GM23338 (cell line): Measurements from ENCODE around the gene MYBPC2. TPM values are rescaled to one million over a fixed set of nuclear protein-coding genes. Genes with fewer than 3 reads are reported as not detected.

ENCODE experiments used
- ATAC-seq: fragments of 200-7000 bp; cut with Tn5 transposase; 3 replicates; pipeline ENCODE4 v1.9.1; 2020
- DNase-seq: peaks from one replicate; pipeline ENCODE4 v3.0.0-alpha.2; 2015; ENCODE audit warnings: low spot score
- H2AFZ ChIP-seq: fragments of 200-600 bp; sonication (generic); 2 replicates; pipeline ENCODE4 v1.8.0; 2016; ENCODE audit warnings: antibody characterized with exemption, mild to moderate bottlenecking, moderate library complexity
- H3F3A ChIP-seq: fragments of 200-600 bp; sonication (generic); replicated peaks from 2 replicates; pipeline ENCODE4 v1.8.0; 2017; ENCODE audit warnings: antibody characterized with exemption, mixed run types, low read depth
- H3K27ac ChIP-seq: fragments of 200-600 bp; sonication (generic); 2 replicates; pipeline ENCODE4 v1.6.1; 2016; ENCODE audit warnings: low read depth
- H3K27me3 ChIP-seq: fragments of 200-600 bp; sonication (generic); 2 replicates; pipeline ENCODE4 v1.8.0; 2016; ENCODE audit warnings: mild to moderate bottlenecking, mixed run types, moderate library complexity; ENCODE audit not compliant: insufficient read depth
- H3K36me3 ChIP-seq: fragments of 200-600 bp; sonication (generic); 2 replicates; pipeline ENCODE4 v1.8.0; 2016; ENCODE audit warnings: mild to moderate bottlenecking; ENCODE audit not compliant: insufficient read depth
- H3K4me1 ChIP-seq: fragments of 200-600 bp; sonication (generic); 2 replicates; pipeline ENCODE4 v1.8.0; 2016; ENCODE audit warnings: mild to moderate bottlenecking, moderate library complexity; ENCODE audit not compliant: insufficient read depth
- H3K4me2 ChIP-seq: fragments of 200-600 bp; sonication (generic); 2 replicates; pipeline ENCODE4 v1.7.1; 2017; ENCODE audit warnings: mixed run types
- H3K4me3 ChIP-seq: fragments of 200-600 bp; sonication (generic); 2 replicates; pipeline ENCODE4 v1.6.1; 2016; ENCODE audit warnings: mixed run types
- H3K79me2 ChIP-seq: fragments of 200-600 bp; sonication (generic); replicated peaks from 2 replicates; pipeline ENCODE4 v1.8.0; 2017; ENCODE audit warnings: mild to moderate bottlenecking; ENCODE audit not compliant: insufficient read depth
- H3K9me2 ChIP-seq: fragments of 200-600 bp; sonication (generic); 2 replicates; pipeline ENCODE4 v1.8.0; 2017; ENCODE audit not compliant: insufficient read depth
- H4K20me1 ChIP-seq: fragments of 200-600 bp; sonication (generic); replicated peaks from 2 replicates; pipeline ENCODE4 v1.8.0; 2017; ENCODE audit warnings: mild to moderate bottlenecking; ENCODE audit not compliant: insufficient read depth
- H3K27ac Mint-ChIP-seq: 2 replicates; pipeline ENCODE4 v1.8.0; 2020; ENCODE audit warnings: inconsistent platforms, mild to moderate bottlenecking, moderate library complexity, mixed read lengths
- H3K27me3 Mint-ChIP-seq: 3 replicates; pipeline ENCODE4 v1.8.0; 2022; ENCODE audit warnings: low read depth, mild to moderate bottlenecking, moderate library complexity, mixed read lengths, inconsistent platforms; ENCODE audit not compliant: insufficient read depth, poor library complexity
- H3K36me3 Mint-ChIP-seq: 3 replicates; pipeline ENCODE4 v1.8.0; 2021; ENCODE audit warnings: low read depth, mild to moderate bottlenecking, inconsistent platforms, moderate library complexity, mixed read lengths
- H3K4me1 Mint-ChIP-seq: 3 replicates; pipeline ENCODE4 v1.8.0; 2020; ENCODE audit warnings: mild to moderate bottlenecking, inconsistent platforms, mixed read lengths
- H3K4me3 Mint-ChIP-seq: 3 replicates; pipeline ENCODE4 v1.8.0; 2021; ENCODE audit warnings: moderate library complexity, mild to moderate bottlenecking, inconsistent platforms, mixed read lengths
- H3K9me3 Mint-ChIP-seq: 3 replicates; pipeline ENCODE4 v1.8.0; 2020; ENCODE audit warnings: moderate library complexity, mild to moderate bottlenecking, inconsistent platforms, mixed read lengths
- CREB1 ChIP-seq: fragments of 250-450 bp; sonication (Bioruptor Pico); IDR thresholded peaks from 2 replicates; pipeline ENCODE4 v1.5.0; 2020; ENCODE audit warnings: low read depth, mild to moderate bottlenecking, moderate library complexity
- EZH2 ChIP-seq: fragments of 200-600 bp; sonication (generic); IDR thresholded peaks from one replicate; pipeline ENCODE4 v1.8.0; 2017; ENCODE audit warnings: antibody characterized with exemption, mild to moderate bottlenecking, low read depth; ENCODE audit not compliant: unreplicated experiment
- EZH2phosphoT487 ChIP-seq: fragments of 200-600 bp; sonication (generic); IDR thresholded peaks from one replicate; pipeline ENCODE4 v1.8.1; 2018; ENCODE audit warnings: antibody characterized with exemption; ENCODE audit not compliant: unreplicated experiment
- JUNB ChIP-seq: IDR thresholded peaks from one replicate; pipeline ENCODE4 v1.6.1; 2016; ENCODE audit warnings: antibody characterized with exemption; ENCODE audit not compliant: unreplicated experiment
- NANOG ChIP-seq: IDR thresholded peaks from 2 replicates; pipeline ENCODE4 v1.6.1; 2016; ENCODE audit warnings: antibody characterized with exemption, borderline replicate concordance
- POLR2AphosphoS5 ChIP-seq: IDR thresholded peaks from 2 replicates; pipeline ENCODE4 v1.6.1; 2016; ENCODE audit warnings: antibody characterized with exemption, low read depth
- STAT1 ChIP-seq: IDR thresholded peaks from one replicate; pipeline ENCODE4 v1.6.1; 2016; ENCODE audit warnings: antibody characterized with exemption; ENCODE audit not compliant: unreplicated experiment
- ZNF114 ChIP-seq: fragments of 250-450 bp; sonication (Bioruptor Pico); IDR thresholded peaks from 2 replicates; pipeline ENCODE4 v1.5.0; 2020; ENCODE audit warnings: mild to moderate bottlenecking, moderate library complexity
- ZNF331 ChIP-seq: fragments of 250-450 bp; sonication (Bioruptor Pico); IDR thresholded peaks from 2 replicates; pipeline ENCODE4 v1.5.0; 2020; ENCODE audit warnings: low read depth, mild to moderate bottlenecking, moderate library complexity
- polyA plus RNA-seq: library from polyadenylated mRNA; unstranded; fragments of >200 nt; fragmentation: Nextera tagmentation; extraction: Ambion mirVana; gene quantifications from 2 replicates; pipeline ENCODE4 v1.2.1, GENCODE V29; 2016
- total RNA-seq: library from RNA; depleted of rRNA; stranded (reverse); fragments of >200 nt; shearing (Covaris generic); gene quantifications from 2 replicates; pipeline ENCODE4 v1.2.3, GENCODE V29; 2014
- TF ChIP-seq, protein P1 (sequence below): IDR thresholded peaks from one replicate; pipeline ENCODE4 v1.6.1; 2018; ENCODE audit warnings: antibody characterized with exemption; ENCODE audit not compliant: unreplicated experiment
- TF ChIP-seq, protein P2 (sequence below): fragments of 250-450 bp; sonication (Bioruptor Pico); IDR thresholded peaks from 2 replicates; pipeline ENCODE4 v1.5.0; 2020; ENCODE audit warnings: mild to moderate bottlenecking, moderate library complexity
- TF ChIP-seq, protein P3 (sequence below), 2 experiments: fragments of 200-600 bp in 1 of 2; sonication (generic) in 1 of 2; conservative IDR thresholded peaks; 2 replicates each; pipeline versions ENCODE4 v1.5.1 to v1.6.1; 2016 to 2017; ENCODE audit warnings: antibody characterized with exemption in 2 of 2, low read depth in 2 of 2, mild to moderate bottlenecking in 2 of 2, moderate library complexity in 1 of 2
- TF ChIP-seq, protein P4 (sequence below): IDR thresholded peaks from 2 replicates; pipeline ENCODE4 v1.6.1; 2016; ENCODE audit warnings: antibody characterized with exemption

The MYBPC2 gene
- total and polyA plus RNA-seq, 2 experiments from 2014 or later: 4.2 to 5.9 TPM

DNA sequence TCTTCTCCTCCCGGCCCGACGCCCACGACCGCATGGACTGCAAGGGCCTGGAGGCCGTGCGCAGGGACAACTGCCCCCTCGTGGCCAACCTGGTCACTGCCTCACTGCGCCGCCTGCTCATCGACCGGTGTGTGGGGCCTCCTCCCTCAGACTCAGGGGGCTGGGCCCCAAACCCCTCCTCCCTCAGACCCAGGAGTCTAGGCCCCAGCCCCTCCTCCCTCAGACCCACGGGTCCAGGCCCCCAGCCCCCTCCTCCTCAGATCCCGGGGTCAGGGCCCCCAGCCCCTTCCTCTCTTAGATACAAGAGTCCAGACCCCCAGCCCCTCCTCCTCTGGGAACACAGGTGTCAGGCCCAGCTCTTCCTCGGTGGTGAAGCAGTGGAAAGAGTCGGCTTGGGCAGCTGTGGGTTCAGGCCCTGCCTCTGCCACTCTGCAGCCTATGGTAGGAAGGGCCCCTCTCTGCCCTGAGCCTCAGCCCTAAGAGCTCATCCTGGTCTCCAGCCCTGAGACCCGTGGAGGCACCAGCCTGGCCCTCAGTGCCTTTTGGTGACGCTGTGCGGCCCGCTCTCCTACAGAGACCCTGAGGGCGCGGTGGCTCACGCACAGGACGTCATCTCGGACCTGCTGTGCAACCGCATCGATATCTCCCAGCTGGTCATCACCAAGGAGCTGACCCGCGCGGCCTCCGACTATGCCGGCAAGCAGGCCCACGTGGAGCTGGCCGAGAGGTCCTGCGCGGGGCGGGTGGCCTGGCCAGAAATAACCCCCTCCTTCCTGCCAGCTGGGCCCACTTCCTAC, 17.6 kb upstream of the MYBPC2 start:
- H3K4me3 Mint-ChIP-seq: no peak overlapping the region
- no peaks in the 10 kb centered on the region for H3K79me2 ChIP-seq
- no peaks in the 10 kb centered on the region; the same call in 1 of the 2 replicates for H3K36me3 ChIP-seq
- peak; percentile 93 for DNase-seq
- TF ChIP-seq, protein P1, sequence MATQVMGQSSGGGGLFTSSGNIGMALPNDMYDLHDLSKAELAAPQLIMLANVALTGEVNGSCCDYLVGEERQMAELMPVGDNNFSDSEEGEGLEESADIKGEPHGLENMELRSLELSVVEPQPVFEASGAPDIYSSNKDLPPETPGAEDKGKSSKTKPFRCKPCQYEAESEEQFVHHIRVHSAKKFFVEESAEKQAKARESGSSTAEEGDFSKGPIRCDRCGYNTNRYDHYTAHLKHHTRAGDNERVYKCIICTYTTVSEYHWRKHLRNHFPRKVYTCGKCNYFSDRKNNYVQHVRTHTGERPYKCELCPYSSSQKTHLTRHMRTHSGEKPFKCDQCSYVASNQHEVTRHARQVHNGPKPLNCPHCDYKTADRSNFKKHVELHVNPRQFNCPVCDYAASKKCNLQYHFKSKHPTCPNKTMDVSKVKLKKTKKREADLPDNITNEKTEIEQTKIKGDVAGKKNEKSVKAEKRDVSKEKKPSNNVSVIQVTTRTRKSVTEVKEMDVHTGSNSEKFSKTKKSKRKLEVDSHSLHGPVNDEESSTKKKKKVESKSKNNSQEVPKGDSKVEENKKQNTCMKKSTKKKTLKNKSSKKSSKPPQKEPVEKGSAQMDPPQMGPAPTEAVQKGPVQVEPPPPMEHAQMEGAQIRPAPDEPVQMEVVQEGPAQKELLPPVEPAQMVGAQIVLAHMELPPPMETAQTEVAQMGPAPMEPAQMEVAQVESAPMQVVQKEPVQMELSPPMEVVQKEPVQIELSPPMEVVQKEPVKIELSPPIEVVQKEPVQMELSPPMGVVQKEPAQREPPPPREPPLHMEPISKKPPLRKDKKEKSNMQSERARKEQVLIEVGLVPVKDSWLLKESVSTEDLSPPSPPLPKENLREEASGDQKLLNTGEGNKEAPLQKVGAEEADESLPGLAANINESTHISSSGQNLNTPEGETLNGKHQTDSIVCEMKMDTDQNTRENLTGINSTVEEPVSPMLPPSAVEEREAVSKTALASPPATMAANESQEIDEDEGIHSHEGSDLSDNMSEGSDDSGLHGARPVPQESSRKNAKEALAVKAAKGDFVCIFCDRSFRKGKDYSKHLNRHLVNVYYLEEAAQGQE: no peak
- TF ChIP-seq NANOG (no peak), ZNF331 (CRISPR knock-in tag) (no peak), CREB1 (CRISPR knock-in tag) (peak; percentile 46; the same call in 1 of the 2 replicates), POLR2AphosphoS5 (no peak), EZH2 (no peak), JUNB (no peak), ZNF114 (no peak), EZH2phosphoT487 (no peak), STAT1 (no peak)
- TF ChIP-seq, protein P2, sequence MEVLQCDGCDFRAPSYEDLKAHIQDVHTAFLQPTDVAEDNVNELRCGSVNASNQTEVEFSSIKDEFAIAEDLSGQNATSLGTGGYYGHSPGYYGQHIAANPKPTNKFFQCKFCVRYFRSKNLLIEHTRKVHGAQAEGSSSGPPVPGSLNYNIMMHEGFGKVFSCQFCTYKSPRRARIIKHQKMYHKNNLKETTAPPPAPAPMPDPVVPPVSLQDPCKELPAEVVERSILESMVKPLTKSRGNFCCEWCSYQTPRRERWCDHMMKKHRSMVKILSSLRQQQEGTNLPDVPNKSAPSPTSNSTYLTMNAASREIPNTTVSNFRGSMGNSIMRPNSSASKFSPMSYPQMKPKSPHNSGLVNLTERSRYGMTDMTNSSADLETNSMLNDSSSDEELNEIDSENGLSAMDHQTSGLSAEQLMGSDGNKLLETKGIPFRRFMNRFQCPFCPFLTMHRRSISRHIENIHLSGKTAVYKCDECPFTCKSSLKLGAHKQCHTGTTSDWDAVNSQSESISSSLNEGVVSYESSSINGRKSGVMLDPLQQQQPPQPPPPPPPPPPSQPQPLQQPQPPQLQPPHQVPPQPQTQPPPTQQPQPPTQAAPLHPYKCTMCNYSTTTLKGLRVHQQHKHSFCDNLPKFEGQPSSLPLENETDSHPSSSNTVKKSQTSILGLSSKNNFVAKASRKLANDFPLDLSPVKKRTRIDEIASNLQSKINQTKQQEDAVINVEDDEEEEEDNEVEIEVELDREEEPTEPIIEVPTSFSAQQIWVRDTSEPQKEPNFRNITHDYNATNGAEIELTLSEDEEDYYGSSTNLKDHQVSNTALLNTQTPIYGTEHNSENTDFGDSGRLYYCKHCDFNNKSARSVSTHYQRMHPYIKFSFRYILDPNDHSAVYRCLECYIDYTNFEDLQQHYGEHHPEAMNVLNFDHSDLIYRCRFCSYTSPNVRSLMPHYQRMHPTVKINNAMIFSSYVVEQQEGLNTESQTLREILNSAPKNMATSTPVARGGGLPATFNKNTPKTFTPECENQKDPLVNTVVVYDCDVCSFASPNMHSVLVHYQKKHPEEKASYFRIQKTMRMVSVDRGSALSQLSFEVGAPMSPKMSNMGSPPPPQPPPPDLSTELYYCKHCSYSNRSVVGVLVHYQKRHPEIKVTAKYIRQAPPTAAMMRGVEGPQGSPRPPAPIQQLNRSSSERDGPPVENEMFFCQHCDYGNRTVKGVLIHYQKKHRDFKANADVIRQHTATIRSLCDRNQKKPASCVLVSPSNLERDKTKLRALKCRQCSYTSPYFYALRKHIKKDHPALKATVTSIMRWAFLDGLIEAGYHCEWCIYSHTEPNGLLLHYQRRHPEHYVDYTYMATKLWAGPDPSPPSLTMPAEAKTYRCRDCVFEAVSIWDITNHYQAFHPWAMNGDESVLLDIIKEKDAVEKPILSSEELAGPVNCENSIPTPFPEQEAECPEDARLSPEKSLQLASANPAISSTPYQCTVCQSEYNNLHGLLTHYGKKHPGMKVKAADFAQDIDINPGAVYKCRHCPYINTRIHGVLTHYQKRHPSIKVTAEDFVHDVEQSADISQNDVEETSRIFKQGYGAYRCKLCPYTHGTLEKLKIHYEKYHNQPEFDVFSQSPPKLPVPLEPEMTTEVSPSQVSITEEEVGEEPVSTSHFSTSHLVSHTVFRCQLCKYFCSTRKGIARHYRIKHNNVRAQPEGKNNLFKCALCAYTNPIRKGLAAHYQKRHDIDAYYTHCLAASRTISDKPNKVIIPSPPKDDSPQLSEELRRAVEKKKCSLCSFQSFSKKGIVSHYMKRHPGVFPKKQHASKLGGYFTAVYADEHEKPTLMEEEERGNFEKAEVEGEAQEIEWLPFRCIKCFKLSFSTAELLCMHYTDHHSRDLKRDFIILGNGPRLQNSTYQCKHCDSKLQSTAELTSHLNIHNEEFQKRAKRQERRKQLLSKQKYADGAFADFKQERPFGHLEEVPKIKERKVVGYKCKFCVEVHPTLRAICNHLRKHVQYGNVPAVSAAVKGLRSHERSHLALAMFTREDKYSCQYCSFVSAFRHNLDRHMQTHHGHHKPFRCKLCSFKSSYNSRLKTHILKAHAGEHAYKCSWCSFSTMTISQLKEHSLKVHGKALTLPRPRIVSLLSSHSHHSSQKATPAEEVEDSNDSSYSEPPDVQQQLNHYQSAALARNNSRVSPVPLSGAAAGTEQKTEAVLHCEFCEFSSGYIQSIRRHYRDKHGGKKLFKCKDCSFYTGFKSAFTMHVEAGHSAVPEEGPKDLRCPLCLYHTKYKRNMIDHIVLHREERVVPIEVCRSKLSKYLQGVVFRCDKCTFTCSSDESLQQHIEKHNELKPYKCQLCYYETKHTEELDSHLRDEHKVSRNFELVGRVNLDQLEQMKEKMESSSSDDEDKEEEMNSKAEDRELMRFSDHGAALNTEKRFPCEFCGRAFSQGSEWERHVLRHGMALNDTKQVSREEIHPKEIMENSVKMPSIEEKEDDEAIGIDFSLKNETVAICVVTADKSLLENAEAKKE (CRISPR knock-in tag): no peak
- TF ChIP-seq, protein P3, sequence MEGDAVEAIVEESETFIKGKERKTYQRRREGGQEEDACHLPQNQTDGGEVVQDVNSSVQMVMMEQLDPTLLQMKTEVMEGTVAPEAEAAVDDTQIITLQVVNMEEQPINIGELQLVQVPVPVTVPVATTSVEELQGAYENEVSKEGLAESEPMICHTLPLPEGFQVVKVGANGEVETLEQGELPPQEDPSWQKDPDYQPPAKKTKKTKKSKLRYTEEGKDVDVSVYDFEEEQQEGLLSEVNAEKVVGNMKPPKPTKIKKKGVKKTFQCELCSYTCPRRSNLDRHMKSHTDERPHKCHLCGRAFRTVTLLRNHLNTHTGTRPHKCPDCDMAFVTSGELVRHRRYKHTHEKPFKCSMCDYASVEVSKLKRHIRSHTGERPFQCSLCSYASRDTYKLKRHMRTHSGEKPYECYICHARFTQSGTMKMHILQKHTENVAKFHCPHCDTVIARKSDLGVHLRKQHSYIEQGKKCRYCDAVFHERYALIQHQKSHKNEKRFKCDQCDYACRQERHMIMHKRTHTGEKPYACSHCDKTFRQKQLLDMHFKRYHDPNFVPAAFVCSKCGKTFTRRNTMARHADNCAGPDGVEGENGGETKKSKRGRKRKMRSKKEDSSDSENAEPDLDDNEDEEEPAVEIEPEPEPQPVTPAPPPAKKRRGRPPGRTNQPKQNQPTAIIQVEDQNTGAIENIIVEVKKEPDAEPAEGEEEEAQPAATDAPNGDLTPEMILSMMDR (conservative IDR thresholded peaks at IDR 0.05; ENCODE audit: low read depth in 2 of 2): peak; percentile 81 to 97
- TF ChIP-seq, protein P4, sequence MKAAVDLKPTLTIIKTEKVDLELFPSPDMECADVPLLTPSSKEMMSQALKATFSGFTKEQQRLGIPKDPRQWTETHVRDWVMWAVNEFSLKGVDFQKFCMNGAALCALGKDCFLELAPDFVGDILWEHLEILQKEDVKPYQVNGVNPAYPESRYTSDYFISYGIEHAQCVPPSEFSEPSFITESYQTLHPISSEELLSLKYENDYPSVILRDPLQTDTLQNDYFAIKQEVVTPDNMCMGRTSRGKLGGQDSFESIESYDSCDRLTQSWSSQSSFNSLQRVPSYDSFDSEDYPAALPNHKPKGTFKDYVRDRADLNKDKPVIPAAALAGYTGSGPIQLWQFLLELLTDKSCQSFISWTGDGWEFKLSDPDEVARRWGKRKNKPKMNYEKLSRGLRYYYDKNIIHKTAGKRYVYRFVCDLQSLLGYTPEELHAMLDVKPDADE: no peak
- H3F3A ChIP-seq: peaks cover 14% of the 10 kb centered on the region
- H3K36me3 Mint-ChIP-seq: peaks cover 39% of the 10 kb centered on the region
- ATAC-seq: peak; percentile 81
- H3K4me1 Mint-ChIP-seq: peaks cover 18% of the 10 kb centered on the region
- H3K27ac ChIP-seq: 0 out of 2 replicates have a peak overlapping the region, but pooled peaks have one; percentile 26
- H3K27me3 ChIP-seq: no peaks in the 10 kb centered on the region
- no peak overlapping the region for H3K4me2 ChIP-seq
- H4K20me1 ChIP-seq: no peaks in the 10 kb centered on the region; the same call in 1 of the 2 replicates
- H3K27me3 Mint-ChIP-seq: peaks cover 13% of the 10 kb centered on the region
- peaks cover 2% of the 10 kb centered on the region; the same call in 1 of the 3 replicates for H3K9me3 Mint-ChIP-seq
- peaks cover 11% of the 10 kb centered on the region; the same call in 1 of the 2 replicates for H3K4me1 ChIP-seq
- H3K27ac Mint-ChIP-seq: no peak overlapping the region
- H3K9me2 ChIP-seq: no peaks in the 10 kb centered on the region
- H3K4me3 ChIP-seq: no peak overlapping the region
- H2AFZ ChIP-seq: no peak overlapping the region
